Mesothelial cell of epicardium (in vitro differentiated cells): ENCODE measurements around the gene LTBR. TPM values are rescaled to one million over a fixed set of nuclear protein-coding genes. Genes with fewer than 3 reads are reported as not detected.

ENCODE experiments used
- DNase-seq, 2 experiments: peaks; one replicate each; pipeline ENCODE4 v3.0.0; 2021; ENCODE audit warnings: low spot score in 2 of 2; ENCODE audit not compliant: unreplicated experiment in 2 of 2
- H3K27ac Mint-ChIP-seq: 2 replicates; pipeline ENCODE4 v1.8.0; 2021; ENCODE audit warnings: mixed read lengths
- H3K27me3 Mint-ChIP-seq: 2 replicates; pipeline ENCODE4 v1.8.0; 2021; ENCODE audit warnings: low read depth, mixed read lengths
- H3K36me3 Mint-ChIP-seq: 2 replicates; pipeline ENCODE4 v1.8.0; 2021; ENCODE audit warnings: mixed read lengths
- H3K4me1 Mint-ChIP-seq: 2 replicates; pipeline ENCODE4 v1.8.0; 2021; ENCODE audit warnings: mixed read lengths
- H3K4me3 Mint-ChIP-seq: 2 replicates; pipeline ENCODE4 v1.8.0; 2021; ENCODE audit warnings: mild to moderate bottlenecking, moderate library complexity, mixed read lengths
- H3K9me3 Mint-ChIP-seq: 2 replicates; pipeline ENCODE4 v1.8.0; 2021; ENCODE audit warnings: mixed read lengths
- total RNA-seq: library from RNA; stranded (reverse); gene quantifications from 3 replicates; pipeline ENCODE4 v1.2.1, GENCODE V29; 2021
- TF ChIP-seq, protein P1 (sequence below): fragments of 200-600 bp; sonication (generic); IDR thresholded peaks from one replicate; pipeline ENCODE4 v1.5.0; 2021; ENCODE audit warnings: antibody characterized with exemption; ENCODE audit not compliant: unreplicated experiment

LTBR gene
- total RNA-seq, 1 donor from 2014 or later: 66.8 TPM

DNA sequence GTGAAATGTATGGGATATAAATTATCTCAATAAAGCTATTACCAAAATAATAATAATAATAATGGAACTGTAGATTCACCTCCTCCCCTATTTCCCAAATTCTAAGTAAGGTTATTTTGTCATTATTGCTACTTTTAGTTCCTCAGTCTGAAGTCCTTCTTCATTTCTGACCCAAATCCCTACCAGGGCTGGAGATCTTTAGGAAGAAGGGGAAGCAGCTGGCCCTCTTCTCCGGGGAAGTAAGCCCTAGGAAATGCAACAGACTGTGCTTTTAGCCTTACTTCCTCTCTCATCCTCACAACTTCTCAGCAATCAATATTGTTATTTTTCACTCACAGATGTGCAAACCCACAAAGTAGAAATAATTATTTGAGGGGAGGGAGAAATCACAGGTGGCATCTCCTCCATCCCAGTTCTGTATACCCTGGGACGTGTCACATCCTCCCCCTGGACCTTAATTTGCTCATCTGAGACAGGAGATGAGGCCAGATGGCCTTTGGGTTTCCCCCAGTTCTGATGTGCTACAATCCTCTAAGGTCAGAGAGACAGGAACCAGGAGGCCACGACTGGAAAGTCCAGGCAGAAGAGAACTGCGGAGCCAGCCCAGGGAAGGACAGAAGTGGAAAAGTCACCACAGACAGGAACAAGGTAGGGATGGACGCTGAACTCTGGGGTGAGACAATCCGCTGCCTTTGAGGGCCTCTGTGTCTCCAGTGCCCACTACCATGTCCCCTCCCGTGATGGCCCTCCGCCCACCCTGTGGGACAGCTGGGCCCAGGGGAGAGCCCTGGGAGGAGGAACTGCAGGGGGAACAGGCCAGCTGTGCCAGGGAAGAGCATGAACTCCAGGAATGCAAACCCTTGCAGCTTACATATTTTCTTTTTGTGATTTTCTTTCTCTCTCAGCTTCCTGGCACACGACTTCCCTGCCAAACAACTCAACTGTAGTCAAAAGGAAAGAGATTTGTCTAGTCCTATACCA is 31.5 kb upstream of the LTBR start:
- H3K4me3 Mint-ChIP-seq: no peak overlapping the region
- peak overlapping the region; percentile 25 for H3K27ac Mint-ChIP-seq
- H3K4me1 Mint-ChIP-seq: no peaks in the 10 kb centered on the region
- H3K27me3 Mint-ChIP-seq: no peaks in the 10 kb centered on the region
- H3K9me3 Mint-ChIP-seq: no peaks in the 10 kb centered on the region
- no peaks in the 10 kb centered on the region for H3K36me3 Mint-ChIP-seq
- TF ChIP-seq, protein P1, sequence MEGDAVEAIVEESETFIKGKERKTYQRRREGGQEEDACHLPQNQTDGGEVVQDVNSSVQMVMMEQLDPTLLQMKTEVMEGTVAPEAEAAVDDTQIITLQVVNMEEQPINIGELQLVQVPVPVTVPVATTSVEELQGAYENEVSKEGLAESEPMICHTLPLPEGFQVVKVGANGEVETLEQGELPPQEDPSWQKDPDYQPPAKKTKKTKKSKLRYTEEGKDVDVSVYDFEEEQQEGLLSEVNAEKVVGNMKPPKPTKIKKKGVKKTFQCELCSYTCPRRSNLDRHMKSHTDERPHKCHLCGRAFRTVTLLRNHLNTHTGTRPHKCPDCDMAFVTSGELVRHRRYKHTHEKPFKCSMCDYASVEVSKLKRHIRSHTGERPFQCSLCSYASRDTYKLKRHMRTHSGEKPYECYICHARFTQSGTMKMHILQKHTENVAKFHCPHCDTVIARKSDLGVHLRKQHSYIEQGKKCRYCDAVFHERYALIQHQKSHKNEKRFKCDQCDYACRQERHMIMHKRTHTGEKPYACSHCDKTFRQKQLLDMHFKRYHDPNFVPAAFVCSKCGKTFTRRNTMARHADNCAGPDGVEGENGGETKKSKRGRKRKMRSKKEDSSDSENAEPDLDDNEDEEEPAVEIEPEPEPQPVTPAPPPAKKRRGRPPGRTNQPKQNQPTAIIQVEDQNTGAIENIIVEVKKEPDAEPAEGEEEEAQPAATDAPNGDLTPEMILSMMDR: no peak
- no peak for DNase-seq

DNA sequence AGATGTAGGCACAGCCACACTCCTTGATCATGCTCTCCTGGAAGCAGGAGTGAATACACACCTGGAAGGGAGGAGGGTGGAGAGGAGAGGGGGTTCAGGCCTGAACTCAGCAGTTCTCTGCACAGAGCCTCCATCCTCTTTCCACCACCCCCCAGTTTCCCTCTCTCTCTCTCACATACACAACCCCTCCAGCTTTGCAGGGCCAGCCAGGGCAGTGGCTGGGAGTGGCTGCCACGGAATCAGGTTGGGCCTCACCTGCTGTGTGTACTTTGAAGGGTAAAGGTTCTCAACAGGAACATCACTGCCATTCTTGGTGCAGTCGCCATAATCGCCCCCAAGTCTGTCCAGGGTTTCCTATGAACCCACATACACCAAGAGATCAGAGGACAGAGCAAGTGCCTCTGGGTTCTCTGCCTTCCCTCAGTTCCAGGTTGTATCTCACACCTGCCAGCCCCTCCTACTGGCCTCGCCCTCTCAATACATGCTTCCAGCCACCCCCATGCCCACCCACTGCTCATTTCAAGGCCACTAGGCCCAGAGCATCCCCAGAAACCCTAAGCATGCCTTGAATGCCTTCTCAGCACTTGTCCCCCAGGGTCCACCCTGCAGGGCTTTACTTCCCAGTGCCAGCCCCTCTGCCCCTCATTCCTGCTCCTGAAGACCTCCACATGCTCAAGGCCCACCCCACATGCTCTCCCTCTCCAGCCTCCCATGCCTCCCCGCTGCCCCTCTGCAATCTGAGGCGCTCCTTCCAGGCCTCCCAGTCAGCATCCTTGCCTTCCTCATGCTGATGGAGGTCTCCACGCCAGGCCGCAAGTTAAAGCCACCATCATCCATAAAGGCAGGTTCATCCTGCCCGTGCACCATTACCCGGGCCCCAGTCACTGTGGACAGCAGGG is 29.2 kb upstream of the LTBR start:
- DNase-seq: no peak
- H3K27me3 Mint-ChIP-seq: no peaks in the 10 kb centered on the region
- no peaks in the 10 kb centered on the region for H3K36me3 Mint-ChIP-seq
- H3K4me1 Mint-ChIP-seq: no peaks in the 10 kb centered on the region
- H3K27ac Mint-ChIP-seq: no peak overlapping the region
- TF ChIP-seq, protein P1: no peak
- H3K9me3 Mint-ChIP-seq: no peaks in the 10 kb centered on the region
- no peak overlapping the region for H3K4me3 Mint-ChIP-seq

DNA sequence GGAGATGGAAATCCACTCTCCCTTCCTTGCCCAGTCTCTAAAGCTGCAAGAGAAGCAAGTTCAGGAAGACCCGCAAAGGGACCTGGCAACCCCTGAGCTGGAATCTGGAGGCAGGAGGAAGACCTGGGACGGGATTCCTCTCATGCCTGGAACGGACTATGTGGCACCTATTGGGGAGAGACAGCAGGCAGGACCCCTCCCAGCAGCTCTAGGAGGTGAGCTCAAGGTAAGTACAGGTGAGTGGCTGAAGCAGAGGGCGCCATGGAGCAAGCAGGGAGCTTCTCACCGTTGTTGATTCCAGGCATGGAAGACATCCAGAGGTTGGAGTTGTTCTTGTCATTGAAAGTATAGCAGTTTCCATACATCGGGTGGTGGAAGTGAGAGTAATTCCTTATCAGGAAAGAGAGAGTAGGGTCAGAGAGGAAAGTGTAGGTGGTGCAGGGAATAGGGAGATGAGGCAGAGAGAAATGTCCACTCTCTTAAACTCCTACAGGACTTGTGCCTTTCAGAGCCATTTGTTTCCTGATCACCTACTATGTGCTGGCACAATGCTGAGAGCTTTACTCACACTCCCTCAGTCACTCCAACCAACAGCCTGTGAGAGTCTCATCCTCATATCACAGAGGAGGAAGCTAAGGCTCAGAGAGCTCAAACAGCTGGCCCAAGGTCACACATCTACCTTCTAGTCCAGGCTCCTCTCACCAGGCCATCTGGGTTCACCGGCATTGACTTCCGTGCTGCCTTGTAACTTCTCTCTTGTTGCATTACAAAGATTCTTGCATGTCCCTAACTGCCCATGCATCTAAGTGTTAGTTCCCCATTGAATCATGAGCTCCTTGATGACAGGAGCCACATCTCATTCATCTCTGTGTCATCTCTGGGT is 28.2 kb upstream of the LTBR start:
- no peaks in the 10 kb centered on the region for H3K4me1 Mint-ChIP-seq
- H3K27me3 Mint-ChIP-seq: no peaks in the 10 kb centered on the region
- no peaks in the 10 kb centered on the region for H3K36me3 Mint-ChIP-seq
- no peak overlapping the region for H3K27ac Mint-ChIP-seq
- H3K4me3 Mint-ChIP-seq: no peak overlapping the region
- no peaks in the 10 kb centered on the region for H3K9me3 Mint-ChIP-seq
- TF ChIP-seq, protein P1: no peak
- no peak for DNase-seq

DNA sequence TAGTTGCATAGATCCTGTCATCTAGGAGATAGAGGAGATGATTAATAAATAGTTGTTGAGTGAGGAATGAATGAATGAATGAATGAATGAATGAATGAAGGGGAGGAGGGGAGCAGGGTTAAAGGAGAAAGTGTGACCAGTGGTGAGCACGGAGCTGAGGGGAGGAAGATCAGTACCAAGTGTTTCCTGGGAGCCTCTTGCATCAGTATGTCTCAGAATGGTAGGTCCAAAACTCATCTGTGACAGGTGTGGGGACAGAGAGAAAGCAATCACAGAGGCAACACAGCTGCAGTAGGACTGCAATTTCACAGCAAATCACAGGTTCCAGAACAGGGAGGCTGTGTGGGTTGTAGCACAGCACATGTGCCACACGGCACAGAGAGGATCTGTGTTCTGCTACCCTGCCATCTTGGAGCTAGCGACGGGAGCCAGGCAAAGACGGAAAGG is 27.6 kb upstream of the LTBR start:
- TF ChIP-seq, protein P1: no peak
- Mint-ChIP-seq H3K4me3 (no peak overlapping the region), H3K4me1 (no peaks in the 10 kb centered on the region), H3K9me3 (no peaks in the 10 kb centered on the region), H3K27me3 (no peaks in the 10 kb centered on the region), H3K27ac (no peak overlapping the region), H3K36me3 (no peaks in the 10 kb centered on the region)
- no peak for DNase-seq

DNA sequence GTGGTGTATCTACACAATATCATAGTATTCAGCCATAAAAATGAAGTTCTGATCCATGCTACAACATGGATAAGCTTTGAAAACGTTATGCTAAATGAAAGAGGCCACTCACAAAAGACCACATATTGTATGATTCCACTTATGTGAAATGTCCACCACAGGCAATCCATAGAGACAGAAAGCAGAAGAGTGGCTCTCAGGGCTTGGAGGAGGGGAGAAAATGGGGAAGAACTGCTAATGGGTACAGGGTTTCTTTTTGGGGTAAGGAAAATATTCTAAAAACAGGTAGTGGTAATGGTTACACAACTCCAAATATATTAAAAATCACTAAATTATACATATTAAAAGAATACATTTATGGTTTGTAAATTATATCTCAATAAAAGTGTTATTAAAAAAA is 25.1 kb upstream of the LTBR start:
- TF ChIP-seq, protein P1: no peak
- Mint-ChIP-seq H3K36me3 (no peaks in the 10 kb centered on the region), H3K4me1 (peaks cover 3% of the 10 kb centered on the region), H3K27me3 (no peaks in the 10 kb centered on the region), H3K27ac (no peak overlapping the region), H3K9me3 (no peaks in the 10 kb centered on the region), H3K4me3 (no peak overlapping the region)
- DNase-seq: no peak
